Calu3 (cell line): ENCODE data around the gene RPL28. TPM values are rescaled to one million over a fixed set of nuclear protein-coding genes. Genes with fewer than 3 reads are reported as not detected.
A peak's percentile ranks its signal among the peaks of the same experiment; 100 is the strongest.

Experiments used
- BruUV-seq: library from RNA; stranded (reverse); fragments of 400-500 nt; replicated peaks from 2 replicates; lab custom pipeline; 2021; lab: Mats Ljungman, UMichigan
- CTCF ChIA-PET: fragments of 300-600 bp; sonication (Branson Sonifier 250); formaldehyde crosslinking; loops from one replicate; lab custom pipeline; 2022; ENCODE audit warnings: antibody characterized with exemption; lab: Charles Lee
- DNase-seq: peaks from one replicate; pipeline ENCODE4 v3.0.0; 2022
- H3K27ac Mint-ChIP-seq: one replicate; pipeline ENCODE4 v1.8.0; 2022; ENCODE audit warnings: mixed read lengths; ENCODE audit not compliant: unreplicated experiment
- H3K27me3 Mint-ChIP-seq: one replicate; pipeline ENCODE4 v1.8.0; 2022; ENCODE audit warnings: mixed read lengths; ENCODE audit not compliant: unreplicated experiment
- H3K36me3 Mint-ChIP-seq: one replicate; pipeline ENCODE4 v1.8.0; 2022; ENCODE audit warnings: mild to moderate bottlenecking, moderate library complexity, mixed read lengths; ENCODE audit not compliant: insufficient read depth, unreplicated experiment
- H3K4me1 Mint-ChIP-seq: one replicate; pipeline ENCODE4 v1.8.0; 2022; ENCODE audit warnings: mild to moderate bottlenecking, low read depth, mixed read lengths; ENCODE audit not compliant: unreplicated experiment
- H3K4me3 Mint-ChIP-seq: one replicate; pipeline ENCODE4 v1.8.0; 2022; ENCODE audit warnings: mild to moderate bottlenecking, low read depth, moderate library complexity, mixed read lengths; ENCODE audit not compliant: unreplicated experiment
- H3K9me3 Mint-ChIP-seq: one replicate; pipeline ENCODE4 v1.8.0; 2022; ENCODE audit warnings: low read depth, mixed read lengths; ENCODE audit not compliant: unreplicated experiment
- intact Hi-C: fragments of 100-400 bp; cut with micrococcal nuclease; formaldehyde crosslinking; loops from one replicate; pipeline ENCODE4 v1.10.0; 2022; ENCODE audit not compliant: unreplicated experiment
- total RNA-seq: library from RNA; stranded (reverse); gene quantifications from 2 replicates; pipeline ENCODE4 v1.2.3, GENCODE V29; 2022
- TF ChIP-seq, protein P1 (sequence below): fragments of 200-600 bp; IDR thresholded peaks from one replicate; pipeline ENCODE4 v1.8.0; 2022; ENCODE audit warnings: antibody characterized with exemption; ENCODE audit not compliant: unreplicated experiment

RPL28 gene
- total RNA-seq, 1 experiment from 2014 or later, result 1,520 TPM

- Mint-ChIP-seq H3K27me3 (no peaks in the 10 kb centered on the region), H3K9me3 (no peaks in the 10 kb centered on the region), H3K4me1 (peaks cover 26% of the 10 kb centered on the region), H3K36me3 (peaks cover 68% of the 10 kb centered on the region), H3K27ac (peak overlapping the region; percentile 52), H3K4me3 (no peak overlapping the region)
- CTCF ChIA-PET, result no interaction called here
- TF ChIP-seq, protein P1, sequence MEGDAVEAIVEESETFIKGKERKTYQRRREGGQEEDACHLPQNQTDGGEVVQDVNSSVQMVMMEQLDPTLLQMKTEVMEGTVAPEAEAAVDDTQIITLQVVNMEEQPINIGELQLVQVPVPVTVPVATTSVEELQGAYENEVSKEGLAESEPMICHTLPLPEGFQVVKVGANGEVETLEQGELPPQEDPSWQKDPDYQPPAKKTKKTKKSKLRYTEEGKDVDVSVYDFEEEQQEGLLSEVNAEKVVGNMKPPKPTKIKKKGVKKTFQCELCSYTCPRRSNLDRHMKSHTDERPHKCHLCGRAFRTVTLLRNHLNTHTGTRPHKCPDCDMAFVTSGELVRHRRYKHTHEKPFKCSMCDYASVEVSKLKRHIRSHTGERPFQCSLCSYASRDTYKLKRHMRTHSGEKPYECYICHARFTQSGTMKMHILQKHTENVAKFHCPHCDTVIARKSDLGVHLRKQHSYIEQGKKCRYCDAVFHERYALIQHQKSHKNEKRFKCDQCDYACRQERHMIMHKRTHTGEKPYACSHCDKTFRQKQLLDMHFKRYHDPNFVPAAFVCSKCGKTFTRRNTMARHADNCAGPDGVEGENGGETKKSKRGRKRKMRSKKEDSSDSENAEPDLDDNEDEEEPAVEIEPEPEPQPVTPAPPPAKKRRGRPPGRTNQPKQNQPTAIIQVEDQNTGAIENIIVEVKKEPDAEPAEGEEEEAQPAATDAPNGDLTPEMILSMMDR, result no peak
- no TSS peak for BruUV-seq
- intact Hi-C loops, result no loop called here
- DNase-seq, result no peak
These were observed 6.2 kb downstream of the RPL28 start for GRCh38 chr19:55391702-55392615.

GRCh38 chr19:55392820-55393761 lies 7.4 kb downstream of the RPL28 start:
- no peak overlapping the region for H3K4me3 Mint-ChIP-seq
- intact Hi-C loops, result no loop called here
- H3K27ac Mint-ChIP-seq, result peak overlapping the region; percentile 43
- CTCF ChIA-PET, result interaction anchor here (0.7 kb wide), 1 partner anchor 13 kb away, joined by 6 read pairs; no protein-coding TSS in a partner anchor
- no peak for DNase-seq
- H3K9me3 Mint-ChIP-seq, result no peaks in the 10 kb centered on the region
- H3K4me1 Mint-ChIP-seq, result peaks cover 17% of the 10 kb centered on the region
- TF ChIP-seq, protein P1, result no peak
- H3K36me3 Mint-ChIP-seq, result peaks cover 61% of the 10 kb centered on the region
- H3K27me3 Mint-ChIP-seq, result no peaks in the 10 kb centered on the region
- no TSS peak for BruUV-seq

GRCh38 chr19:55398200-55398925 lies 12.6 kb downstream of the RPL28 start:
- intact Hi-C loops, result no loop called here
- Mint-ChIP-seq H3K27me3 (no peaks in the 10 kb centered on the region), H3K36me3 (peaks cover 55% of the 10 kb centered on the region), H3K4me1 (no peaks in the 10 kb centered on the region), H3K4me3 (no peak overlapping the region), H3K9me3 (no peaks in the 10 kb centered on the region), H3K27ac (peak overlapping the region; percentile 68)
- CTCF ChIA-PET, result no interaction called here
- TF ChIP-seq, protein P1, result no peak
- no peak for DNase-seq
- BruUV-seq, result no TSS peak
